NCI-H1048 (cell line): Measurements from ENCODE around the gene OGFR.

Experiments used
- DNase-seq: peaks from one replicate; lab custom pipeline; 2025; lab: John Stamatoyannopoulos, UW

The OGFR gene, protein sequence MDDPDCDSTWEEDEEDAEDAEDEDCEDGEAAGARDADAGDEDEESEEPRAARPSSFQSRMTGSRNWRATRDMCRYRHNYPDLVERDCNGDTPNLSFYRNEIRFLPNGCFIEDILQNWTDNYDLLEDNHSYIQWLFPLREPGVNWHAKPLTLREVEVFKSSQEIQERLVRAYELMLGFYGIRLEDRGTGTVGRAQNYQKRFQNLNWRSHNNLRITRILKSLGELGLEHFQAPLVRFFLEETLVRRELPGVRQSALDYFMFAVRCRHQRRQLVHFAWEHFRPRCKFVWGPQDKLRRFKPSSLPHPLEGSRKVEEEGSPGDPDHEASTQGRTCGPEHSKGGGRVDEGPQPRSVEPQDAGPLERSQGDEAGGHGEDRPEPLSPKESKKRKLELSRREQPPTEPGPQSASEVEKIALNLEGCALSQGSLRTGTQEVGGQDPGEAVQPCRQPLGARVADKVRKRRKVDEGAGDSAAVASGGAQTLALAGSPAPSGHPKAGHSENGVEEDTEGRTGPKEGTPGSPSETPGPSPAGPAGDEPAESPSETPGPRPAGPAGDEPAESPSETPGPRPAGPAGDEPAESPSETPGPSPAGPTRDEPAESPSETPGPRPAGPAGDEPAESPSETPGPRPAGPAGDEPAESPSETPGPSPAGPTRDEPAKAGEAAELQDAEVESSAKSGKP

DNA sequence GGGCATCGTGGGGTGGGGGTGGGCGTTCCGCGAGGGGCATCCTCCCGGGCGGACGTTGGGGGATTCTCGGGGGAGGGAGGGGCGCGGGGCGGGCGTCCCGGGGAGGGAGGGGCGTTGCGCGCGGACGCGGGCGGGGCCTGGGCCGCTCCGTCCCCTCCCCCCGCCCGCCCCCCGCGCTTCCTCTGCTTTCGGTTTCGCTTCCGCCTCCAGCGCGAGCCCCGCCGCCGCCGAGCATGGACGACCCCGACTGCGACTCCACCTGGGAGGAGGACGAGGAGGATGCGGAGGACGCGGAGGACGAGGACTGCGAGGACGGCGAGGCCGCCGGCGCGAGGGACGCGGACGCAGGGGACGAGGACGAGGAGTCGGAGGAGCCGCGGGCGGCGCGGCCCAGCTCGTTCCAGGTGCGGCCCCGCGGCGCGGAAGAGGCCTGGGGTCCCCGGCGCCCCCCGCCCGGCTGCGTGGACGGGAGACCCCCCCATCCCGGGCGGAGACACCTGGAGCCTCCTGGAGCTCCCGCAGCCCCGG lies at the start of gene OGFR:
Gene OGFR, plus strand, starts transcription at position 209 of the 528 bp plus-strand sequence. Its CDS starts 25 bp downstream, at position 234.
- no peak for DNase-seq

GRCh38 chr20:62754991-62755356 lies 49.7 kb upstream of the OGFR start:
- no peak for DNase-seq

DNA sequence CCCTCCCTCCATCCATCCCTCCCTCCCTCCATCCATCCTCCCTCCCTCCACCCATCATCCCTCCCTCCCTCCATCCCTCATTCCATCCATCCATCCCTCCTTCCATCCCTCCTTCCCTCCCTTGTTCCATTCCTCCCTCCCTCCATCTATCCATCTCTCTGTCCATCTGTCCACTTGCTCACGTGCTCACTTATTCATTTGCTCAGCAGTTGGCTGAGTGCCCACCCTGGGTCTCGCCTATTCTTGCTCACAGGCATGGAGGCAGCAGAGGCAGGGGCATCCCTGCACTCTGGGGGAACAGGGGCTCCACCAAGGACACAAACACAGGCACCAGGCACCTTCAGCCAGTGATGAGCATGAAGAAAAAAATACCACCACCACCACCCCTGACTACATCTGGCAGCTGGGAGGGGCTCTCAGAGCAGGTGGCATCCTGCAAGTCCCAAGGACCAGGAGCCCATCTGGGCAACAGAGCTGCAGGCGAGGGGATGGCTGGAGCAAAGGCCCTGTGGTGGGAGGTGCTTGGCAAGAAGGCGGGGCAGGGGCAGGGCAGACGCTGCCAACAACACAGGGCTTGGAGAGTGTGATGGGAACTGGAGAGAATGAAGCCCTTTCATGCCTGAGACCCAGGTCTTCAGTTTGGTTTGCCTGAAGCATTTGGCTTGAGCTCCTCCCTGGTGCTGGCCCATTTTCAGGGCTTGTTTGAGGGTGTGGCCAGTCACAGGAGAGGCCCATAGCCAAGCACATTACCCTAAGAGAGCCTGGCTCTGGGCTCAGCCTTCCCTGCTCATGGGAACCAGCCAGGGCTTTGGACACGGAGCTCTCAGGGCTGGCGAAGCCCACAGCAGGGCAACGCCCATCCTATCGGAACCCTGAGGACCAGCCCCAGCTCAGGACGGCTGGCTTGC lies 48.6 kb upstream of the OGFR start:
- no peak for DNase-seq

DNA sequence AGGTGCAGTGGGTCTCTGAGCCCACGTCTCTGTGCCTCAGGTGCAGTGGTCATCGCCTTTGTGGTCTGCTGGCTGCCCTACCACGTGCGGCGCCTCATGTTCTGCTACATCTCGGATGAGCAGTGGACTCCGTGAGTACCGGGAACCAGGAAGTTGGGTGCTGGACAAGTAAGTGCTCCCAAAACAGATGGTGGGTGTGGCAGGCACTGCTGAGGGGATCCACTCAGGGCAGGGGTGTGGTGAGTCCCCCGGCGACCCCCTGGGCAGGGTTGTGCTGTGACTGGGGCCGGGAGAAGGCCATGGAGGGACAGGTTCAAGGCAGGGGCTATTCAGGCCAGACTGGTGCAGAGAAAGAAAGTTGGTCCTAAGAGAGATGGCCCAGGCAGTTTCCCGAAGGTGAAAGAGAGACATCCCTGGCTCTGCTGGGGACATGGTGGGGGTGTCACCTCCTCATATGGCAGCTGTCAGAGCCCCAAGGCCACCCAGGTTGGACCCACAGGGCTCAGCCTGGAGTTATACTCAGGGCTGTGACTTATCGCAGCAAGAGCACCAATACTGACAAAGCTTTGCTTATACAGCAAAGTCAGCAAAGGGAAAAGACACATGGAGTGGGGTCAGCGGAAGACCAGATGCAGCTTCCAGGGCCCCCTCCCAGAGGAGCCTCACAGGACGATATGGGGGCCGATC lies 46.3 kb upstream of the OGFR start:
- no peak for DNase-seq

DNA sequence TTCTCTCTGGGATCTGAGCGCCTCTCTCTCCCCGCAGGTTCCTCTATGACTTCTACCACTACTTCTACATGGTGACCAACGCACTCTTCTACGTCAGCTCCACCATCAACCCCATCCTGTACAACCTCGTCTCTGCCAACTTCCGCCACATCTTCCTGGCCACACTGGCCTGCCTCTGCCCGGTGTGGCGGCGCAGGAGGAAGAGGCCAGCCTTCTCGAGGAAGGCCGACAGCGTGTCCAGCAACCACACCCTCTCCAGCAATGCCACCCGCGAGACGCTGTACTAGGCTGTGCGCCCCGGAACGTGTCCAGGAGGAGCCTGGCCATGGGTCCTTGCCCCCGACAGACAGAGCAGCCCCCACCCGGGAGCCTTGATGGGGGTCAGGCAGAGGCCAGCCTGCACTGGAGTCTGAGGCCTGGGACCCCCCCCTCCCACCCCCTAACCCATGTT lies 44.6 kb upstream of the OGFR start:
- DNase-seq, result no peak

DNA sequence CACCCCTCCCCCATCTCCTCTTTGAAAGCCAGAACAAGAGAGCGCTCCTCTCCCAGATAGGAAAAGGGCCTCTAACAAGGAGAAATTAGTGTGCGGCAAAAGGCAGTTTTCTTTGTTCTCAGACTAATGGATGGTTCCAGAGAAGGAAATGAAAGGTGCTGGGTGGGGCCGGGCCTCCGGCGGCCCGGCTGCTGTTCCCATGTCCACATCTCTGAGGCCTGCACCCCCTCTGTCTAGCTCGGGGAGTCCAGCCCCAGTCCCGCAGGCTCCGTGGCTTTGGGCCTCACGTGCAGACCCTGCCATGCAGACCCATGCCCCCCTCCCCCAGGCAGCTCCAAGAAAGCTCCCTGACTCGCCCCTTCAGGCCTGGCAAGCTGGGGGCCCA lies 44.2 kb upstream of the OGFR start:
- no peak for DNase-seq

- DNase-seq, result no peak
Measured at GRCh38 chr20:62760856-62761758, 43.5 kb upstream of the OGFR start.

DNA sequence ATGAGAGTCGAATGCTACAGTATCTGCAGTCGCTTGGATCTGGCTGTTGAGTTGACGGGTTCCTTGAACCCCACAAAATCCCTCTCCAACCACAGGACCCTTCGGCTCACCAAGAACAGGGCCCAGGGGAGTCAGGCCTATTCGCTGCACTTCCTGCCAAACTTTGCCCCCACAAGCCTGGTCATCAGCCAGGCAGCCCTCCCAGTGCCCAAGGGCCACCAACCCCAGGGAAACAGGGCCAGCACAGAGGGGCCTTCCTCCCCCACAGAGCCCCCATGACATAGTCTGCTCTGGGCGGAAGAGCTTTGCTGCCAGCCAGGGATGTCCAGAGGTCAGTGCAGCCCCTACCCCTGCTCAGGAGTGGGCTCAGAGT lies 42.9 kb upstream of the OGFR start:
- DNase-seq, result no peak

DNA sequence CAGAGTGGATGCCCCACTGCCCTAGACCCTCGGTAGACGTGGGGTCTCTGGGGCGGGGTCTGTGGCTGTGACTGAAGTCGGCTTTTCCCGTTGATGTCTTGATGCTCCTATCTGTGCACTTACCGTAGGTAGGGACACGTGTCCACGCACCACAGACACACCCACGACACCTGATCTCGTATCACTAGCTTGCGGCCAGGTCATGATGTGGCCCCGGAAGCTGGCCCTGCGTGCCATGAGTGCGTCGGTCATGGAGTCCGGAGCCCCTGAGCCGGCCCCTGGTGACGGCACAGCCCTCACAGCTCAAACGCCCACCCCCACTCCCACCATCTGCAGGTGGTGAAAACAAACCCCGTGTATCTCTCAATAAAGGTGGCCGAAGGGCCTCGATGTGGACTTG lies 42.3 kb upstream of the OGFR start:
- no peak for DNase-seq

DNA sequence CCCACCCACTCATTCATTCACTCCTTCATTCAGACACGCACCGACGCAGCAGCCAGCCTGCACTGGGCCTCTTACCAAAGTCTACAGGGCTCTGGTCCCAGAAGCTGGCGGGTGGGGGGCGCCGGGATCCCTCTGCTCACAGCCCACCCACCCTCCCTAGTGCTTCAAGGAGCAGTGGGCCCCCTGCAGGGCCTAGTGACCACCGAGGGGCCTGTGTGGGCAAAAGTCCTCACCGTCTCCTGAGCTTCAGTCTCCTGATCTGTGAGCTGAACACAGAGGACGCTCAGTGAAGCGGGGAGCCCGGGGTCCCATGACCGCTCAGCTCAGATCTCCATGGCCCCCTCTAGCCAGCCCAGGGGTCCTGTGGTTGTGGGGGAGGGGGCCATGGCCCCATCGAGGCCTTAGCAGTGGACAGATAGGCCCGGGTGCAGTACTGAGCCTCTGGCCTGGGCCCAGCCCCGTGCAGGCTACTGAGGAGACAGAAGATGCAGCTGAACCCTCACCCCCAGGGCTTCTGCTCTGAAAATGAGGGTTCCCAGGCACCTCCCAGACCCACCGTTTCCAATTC lies 41.8 kb upstream of the OGFR start:
- no peak for DNase-seq

DNA sequence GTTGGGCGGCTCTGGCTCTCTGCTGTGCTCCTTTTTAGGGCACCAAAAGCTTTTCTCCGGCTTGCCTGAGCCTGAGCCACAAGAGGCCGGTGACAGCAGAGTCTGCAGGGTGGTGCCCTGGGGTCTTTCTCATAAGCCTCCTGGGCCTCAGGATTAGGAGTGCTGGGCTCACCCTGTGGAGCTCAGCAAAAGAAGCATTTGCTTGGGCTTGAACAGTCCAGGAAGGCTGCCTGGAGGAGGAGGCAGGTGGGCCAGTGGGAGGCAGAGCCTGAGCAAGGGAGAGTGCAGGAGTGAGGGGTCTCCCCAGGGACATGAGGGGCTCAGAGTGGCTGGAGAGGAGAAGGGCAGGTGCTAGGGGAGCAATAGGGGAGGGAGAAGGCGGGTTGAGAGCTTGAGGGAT lies 41.2 kb upstream of the OGFR start:
- DNase-seq, result no peak

GRCh38 chr20:62764156-62764935 lies 40.3 kb upstream of the OGFR start:
- DNase-seq, result no peak

GRCh38 chr20:62765021-62765420 lies 39.6 kb upstream of the OGFR start:
- no peak for DNase-seq

GRCh38 chr20:62765432-62766070 lies 39.1 kb upstream of the OGFR start:
- no peak for DNase-seq

DNA sequence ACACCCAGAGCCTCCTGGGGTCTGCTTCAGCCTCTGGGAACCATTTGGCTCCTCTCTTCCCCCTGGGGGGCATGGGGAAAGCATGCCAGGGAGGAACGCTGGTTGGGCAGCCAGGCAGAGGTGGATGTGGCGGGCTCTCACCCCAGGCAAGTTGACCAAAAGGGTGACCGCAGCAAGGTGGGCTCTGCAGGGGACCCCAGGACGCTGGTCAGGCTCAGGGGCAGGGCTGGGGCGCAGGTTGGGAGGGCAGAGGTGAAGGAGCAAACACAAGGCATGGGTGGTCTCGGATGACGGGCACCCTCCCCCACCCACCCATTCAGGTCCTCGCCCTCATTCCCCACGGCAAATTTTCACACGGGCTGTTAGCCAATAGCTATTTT lies 38.6 kb upstream of the OGFR start:
- DNase-seq, result no peak

GRCh38 chr20:62766716-62767115 lies 37.9 kb upstream of the OGFR start:
- no peak for DNase-seq

- no peak for DNase-seq
Measured at GRCh38 chr20:62768234-62768546, 36.4 kb upstream of the OGFR start.

GRCh38 chr20:62768551-62769287 lies 35.9 kb upstream of the OGFR start:
- no peak for DNase-seq
